GM19463 (cell line): Measurements from ENCODE around the gene PHLDB2.

ENCODE experiments used
- ATAC-seq: cut with Tn5 transposase; IDR thresholded peaks from one replicate; pipeline ENCODE4 v1.9.1; 2021; ENCODE audit warnings: mild to moderate bottlenecking, moderate library complexity; ENCODE audit not compliant: unreplicated experiment

PHLDB2 gene

DNA sequence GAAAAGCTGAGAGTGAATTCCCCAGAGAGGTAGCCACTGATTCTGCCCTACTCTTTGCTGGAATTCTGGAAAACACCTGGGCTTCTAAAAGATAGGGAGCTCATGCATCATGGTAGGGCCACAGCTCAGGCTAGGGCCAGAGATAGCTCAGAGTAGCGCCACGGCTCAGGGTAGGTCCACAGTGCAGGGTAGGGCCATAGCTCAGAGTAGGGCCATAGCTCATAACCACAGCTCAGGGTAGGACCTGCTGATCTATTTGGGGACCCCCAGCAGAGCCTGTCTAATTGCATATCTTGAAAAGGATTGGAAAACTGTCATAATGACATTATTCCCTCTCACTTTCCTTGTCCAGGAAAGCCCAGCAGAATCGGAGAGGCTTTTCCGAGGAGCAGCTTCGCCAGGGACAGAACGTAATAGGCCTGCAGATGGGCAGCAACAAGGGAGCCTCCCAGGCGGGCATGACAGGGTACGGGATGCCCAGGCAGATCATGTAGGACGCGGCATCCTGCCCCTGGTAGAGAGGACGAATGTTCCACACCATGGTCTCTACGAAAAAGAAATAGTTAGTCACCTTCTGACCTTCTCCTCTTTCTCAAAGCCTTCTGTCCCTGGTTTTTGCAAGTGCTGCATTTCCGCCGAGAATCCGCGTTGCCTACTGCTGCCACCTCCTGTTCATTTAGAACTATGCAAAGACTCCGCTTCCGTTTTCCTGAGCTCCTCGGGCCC, 154.2 kb downstream of the PHLDB2 start:
- ATAC-seq, result peak; percentile 92

DNA sequence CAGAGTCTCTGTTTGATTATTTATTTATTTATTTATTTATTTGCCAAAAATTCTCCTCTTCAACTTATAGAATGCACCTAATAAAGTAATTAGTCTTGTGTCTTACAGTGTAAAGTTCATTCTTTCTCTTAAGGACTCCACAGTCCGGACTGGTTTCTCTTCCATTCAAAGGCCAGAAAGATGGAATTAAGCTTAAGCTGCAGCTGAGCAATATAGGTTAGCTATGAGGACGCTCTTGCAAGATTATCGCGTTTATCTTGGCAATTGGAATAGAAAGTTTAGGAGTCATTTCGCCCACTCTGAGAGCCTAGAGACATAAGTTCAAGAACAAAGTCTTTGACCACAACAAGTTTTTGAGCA, 154.7 kb downstream of the PHLDB2 start:
- ATAC-seq, result peak; percentile 28

DNA sequence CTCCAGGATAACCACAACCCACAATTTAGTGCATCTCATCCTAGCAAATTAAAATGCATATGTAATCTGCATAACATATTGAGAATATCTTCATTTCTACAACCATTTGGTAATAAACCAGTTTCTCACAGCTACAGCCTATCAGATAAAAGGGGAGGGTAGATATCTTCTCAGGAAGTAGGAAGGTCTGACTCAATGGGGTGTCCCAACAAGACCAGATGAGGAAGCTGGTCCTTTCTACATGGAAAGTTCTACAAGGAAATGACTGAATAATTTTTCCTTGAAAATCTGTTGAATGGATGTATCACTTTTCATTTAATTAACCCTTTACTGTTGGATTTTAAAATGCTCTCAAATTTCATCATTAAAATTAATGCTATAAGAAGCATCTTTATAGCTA, 158.0 kb downstream of the PHLDB2 start:
- ATAC-seq, result no peak

DNA sequence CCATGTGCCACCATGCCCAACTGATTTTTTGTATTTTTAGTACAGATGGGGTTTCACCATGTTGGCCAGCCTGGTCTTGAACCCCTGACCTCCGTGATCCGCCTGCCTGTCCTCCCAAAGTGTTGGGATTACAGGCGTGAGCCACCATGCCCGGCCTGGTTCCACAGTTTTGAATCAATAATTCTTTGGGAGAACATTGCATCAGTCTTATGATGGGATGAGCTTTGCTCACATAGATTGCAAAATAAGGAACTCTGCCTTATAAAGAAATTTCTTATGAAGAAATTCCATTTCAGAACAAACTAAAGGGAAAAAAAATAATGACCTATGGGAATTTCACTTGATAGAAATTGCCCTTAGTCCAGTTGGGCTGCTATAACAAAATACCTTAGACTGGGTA, 159.6 kb downstream of the PHLDB2 start:
- no peak for ATAC-seq

DNA sequence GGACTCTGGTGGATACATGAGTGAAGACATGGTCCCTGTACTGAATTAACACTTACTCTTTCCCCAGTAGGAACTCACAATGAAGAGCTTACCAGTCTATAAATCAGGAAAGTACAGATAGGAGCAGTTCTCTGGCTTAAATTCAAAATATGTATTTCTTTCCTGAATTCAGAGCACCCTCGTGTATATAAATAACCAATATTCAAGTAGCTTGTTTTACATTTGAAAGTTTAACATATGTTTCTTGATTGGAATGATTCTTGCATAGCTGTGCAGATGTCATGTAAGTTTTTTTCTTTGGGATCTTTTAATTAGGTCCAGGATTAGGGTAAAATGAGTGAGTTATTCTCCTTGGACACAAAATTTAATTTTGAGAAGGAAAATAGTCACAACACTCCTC, 160.7 kb downstream of the PHLDB2 start:
- no peak for ATAC-seq

DNA sequence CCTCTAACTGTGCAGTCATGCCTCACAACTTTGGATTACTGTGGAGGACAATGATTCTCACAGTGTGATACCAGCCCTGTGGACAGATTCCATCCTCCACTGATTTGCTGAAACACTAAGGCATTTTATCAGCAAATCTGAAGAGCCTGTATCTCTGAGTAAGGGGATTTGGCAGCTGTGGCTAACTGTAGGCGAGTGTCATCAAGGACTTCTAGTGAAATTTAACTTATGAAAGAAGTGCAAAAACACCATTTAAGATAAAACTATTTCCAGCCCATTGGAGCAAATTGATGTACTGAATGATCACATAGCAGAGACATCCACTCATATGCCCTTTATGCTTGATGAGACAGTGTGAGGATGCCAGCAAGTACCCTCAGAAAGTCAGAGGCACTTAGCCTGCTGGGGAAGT, 161.6 kb downstream of the PHLDB2 start:
- no peak for ATAC-seq
